NCI-H774 (cell line): ENCODE data around the gene CACNB2.

ENCODE experiments used
- DNase-seq: peaks from one replicate; lab custom pipeline; 2025; lab: John Stamatoyannopoulos, UW

The CACNB2 gene

GRCh38 chr10:18293536-18294510, 153.6 kb downstream of the CACNB2 start:
- DNase-seq, result no peak

- DNase-seq, result no peak
Measured at GRCh38 chr10:18294633-18295032, 154.4 kb downstream of the CACNB2 start.

- no peak for DNase-seq
Measured at GRCh38 chr10:18297659-18298058, 157.4 kb downstream of the CACNB2 start.

GRCh38 chr10:18298256-18298655, 158.0 kb downstream of the CACNB2 start:
- no peak for DNase-seq

GRCh38 chr10:18303851-18304801, 163.9 kb downstream of the CACNB2 start:
- no peak for DNase-seq

- DNase-seq, result no peak
Measured at GRCh38 chr10:18306031-18306430, 165.8 kb downstream of the CACNB2 start.

- no peak for DNase-seq
Measured at GRCh38 chr10:18308600-18308999, 168.4 kb downstream of the CACNB2 start.

- no peak for DNase-seq
Measured at GRCh38 chr10:18310761-18311160, 170.5 kb downstream of the CACNB2 start.

GRCh38 chr10:18312374-18313139, 172.3 kb downstream of the CACNB2 start:
- DNase-seq, result no peak

- DNase-seq, result no peak
Measured at GRCh38 chr10:18313140-18313530, 172.9 kb downstream of the CACNB2 start.

GRCh38 chr10:18313626-18314025, 173.4 kb downstream of the CACNB2 start:
- DNase-seq, result no peak

GRCh38 chr10:18319628-18320027, 179.4 kb downstream of the CACNB2 start:
- no peak for DNase-seq

- no peak for DNase-seq
Measured at GRCh38 chr10:18321371-18321770, 181.1 kb downstream of the CACNB2 start.

- DNase-seq, result no peak
Measured at GRCh38 chr10:18323916-18324315, 183.7 kb downstream of the CACNB2 start.

GRCh38 chr10:18325410-18325809, 185.2 kb downstream of the CACNB2 start:
- DNase-seq, result no peak

GRCh38 chr10:18325889-18326531, 185.8 kb downstream of the CACNB2 start:
- DNase-seq, result no peak

- DNase-seq, result no peak
Measured at GRCh38 chr10:18328941-18329340, 188.7 kb downstream of the CACNB2 start.

GRCh38 chr10:18332048-18332447, 191.8 kb downstream of the CACNB2 start:
- DNase-seq, result no peak

GRCh38 chr10:18332484-18332883, 192.3 kb downstream of the CACNB2 start:
- no peak for DNase-seq

- no peak for DNase-seq
Measured at GRCh38 chr10:18333621-18334020, 193.4 kb downstream of the CACNB2 start.

- no peak for DNase-seq
Measured at GRCh38 chr10:18334116-18334867, 194.1 kb downstream of the CACNB2 start.
